ENCODE results near the gene DNAH6.

- no peak for TF ChIP-seq USF2 (CRISPR knock-in tag; IDR thresholded peaks at IDR 0.05)
- no peak for TF ChIP-seq CTCF (IDR thresholded peaks at IDR 0.05)
- no peak for TF ChIP-seq ATF3 (CRISPR knock-in tag; conservative IDR thresholded peaks at IDR 0.05)
- no peak for TF ChIP-seq E2F5 (CRISPR knock-in tag; IDR thresholded peaks at IDR 0.05)
- no peak for TF ChIP-seq USF1 (CRISPR knock-in tag; IDR thresholded peaks at IDR 0.05)
- no peak for TF ChIP-seq E2F1 (CRISPR knock-in tag; IDR thresholded peaks at IDR 0.05)
Measured at GRCh38 chr2:84823788-84824187, 307.5 kb downstream of the DNAH6 start.

All from WTC11 (cell line).